Retina (tissue), 1 donor: ENCODE measurements around the gene PTPRZ1.
A peak's percentile ranks its signal among the peaks of the same experiment; 100 is the strongest.

Experiments used
- DNase-seq: peaks from one replicate; pipeline ENCODE4 v3.0.0-alpha.2; 2016

Gene PTPRZ1

DNA sequence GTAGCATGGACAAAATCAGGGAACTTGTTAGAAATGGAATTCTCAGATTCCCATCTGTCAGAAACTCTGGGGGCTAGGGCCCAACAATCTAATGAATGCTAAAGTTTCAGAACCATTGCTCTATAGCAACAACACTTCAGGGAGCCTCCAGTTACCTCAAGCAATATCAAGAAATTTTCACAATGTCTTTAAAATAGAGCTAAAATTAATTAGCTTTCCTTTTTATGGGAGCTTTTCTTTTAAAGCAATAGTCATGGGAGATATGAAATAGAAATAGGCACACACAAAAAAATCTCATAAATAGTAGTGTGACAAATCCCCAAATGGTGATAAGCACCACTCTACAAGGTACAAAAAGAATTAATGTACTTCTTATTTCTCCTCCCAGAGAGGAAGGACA, 190.2 kb downstream of the PTPRZ1 start:
- no peak for DNase-seq

DNA sequence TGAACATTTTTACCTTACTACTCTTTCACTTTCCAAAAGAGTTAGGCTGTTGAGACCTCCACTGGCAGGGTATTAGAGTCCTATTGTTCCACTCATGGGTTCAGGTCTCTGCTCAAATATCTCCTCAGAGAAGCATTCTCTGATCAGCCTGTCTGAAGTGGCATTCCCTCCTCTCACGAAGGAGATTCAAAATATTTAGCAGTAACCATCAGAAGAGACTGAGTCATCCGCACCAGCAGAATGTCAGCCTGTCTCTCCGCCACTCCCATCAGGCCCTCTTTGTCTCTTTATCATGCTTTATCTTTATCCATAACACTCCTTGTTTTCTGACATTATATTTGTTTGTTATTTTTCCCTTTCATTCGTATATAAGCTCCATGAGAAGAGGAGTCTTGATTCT, 192.0 kb downstream of the PTPRZ1 start:
- DNase-seq = no peak

DNA sequence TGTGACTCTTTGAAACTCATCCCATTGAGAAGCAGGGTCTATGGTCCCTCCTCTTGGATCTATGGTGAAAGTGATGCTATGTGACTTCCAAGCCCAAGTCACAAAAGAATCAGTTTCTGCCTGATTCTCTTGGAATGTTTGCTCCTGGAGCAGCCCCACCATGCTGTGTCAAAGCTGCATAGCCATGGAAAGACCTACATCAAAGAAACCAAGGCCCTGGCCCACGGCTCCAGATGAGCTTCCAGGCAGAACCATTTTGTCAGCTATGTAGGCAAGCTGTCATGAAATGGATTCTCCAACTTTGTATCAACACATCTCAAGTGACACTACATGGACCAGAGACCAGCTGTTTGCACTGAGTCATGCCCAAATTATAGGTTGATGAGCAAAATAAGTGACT, 194.1 kb downstream of the PTPRZ1 start:
- no peak for DNase-seq

DNA sequence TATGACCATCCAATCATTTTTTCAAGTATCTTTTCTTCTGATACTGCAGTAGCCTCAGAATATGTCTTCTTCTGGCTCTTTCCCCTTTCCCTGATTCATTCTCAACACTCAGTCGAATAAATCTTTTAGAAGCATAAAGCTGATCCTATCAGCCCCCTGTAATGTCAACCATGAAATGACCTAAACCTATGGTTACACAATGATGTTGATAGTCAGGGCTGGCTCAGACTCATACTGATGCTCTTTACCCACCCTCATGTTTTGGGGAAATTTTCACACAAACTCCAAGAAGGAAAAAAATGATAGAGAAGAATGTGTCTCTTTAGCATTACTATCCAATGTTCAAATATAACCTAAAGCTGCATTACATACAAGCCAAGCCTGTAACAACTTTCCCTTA, 195.1 kb downstream of the PTPRZ1 start:
- DNase-seq = no peak

- no peak for DNase-seq
Observed at GRCh38 chr7:122068999-122069398, 196.0 kb downstream of the PTPRZ1 start.

DNA sequence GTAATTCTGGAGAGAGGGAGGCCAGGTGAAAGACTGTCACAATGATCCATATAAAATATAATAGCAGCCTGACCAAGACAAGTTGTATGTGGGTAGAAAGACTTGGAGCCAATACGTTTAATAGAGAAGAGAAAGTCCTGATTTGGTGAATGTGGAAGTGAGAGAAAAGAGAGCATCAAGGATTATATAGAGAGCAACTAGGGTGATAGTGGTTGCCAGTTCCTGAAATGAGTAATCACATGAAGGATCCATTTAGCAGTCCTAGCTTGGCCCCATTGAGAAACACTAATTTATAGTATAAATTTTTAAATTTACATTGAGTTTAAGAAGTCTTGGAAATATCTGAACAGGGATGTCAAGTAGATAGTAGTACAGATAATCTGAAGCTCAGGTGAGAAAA, 197.1 kb downstream of the PTPRZ1 start:
- DNase-seq = no peak

GRCh38 chr7:122070834-122071233, 197.9 kb downstream of the PTPRZ1 start:
- DNase-seq = no peak

GRCh38 chr7:122072272-122072671, 199.3 kb downstream of the PTPRZ1 start:
- DNase-seq = no peak

DNA sequence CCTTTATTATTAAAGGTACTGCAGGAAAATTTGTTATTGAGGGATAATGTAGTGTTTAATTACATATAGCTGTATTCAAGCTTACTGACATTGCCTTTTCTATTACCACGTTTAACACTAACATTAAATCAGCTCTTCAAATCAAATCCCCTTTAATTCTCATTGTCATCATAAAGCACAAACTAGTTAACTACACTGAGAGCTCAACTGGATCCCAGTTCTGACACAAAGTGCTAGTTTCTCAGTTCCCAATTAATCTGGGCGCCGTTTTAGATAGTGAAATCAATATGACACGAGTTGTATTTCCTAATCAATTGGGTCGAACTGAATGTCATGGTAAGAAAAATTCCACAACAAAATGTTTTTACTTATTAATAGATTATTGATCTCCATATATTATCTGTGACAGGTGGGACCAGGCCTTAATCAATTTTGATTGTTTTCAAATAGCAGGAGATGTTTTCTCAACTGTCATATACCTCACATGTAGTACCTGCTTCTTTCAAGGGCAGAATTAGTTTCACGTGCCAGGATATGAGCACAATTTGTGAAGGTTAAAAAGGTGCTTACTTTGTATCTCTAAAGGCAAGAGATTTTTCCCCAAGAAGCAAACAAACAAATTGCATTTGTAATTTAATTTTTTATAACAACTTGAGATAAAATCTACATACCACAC, 200.1 kb downstream of the PTPRZ1 start:
- DNase-seq = no peak

GRCh38 chr7:122073635-122074034, 200.7 kb downstream of the PTPRZ1 start:
- DNase-seq = no peak

GRCh38 chr7:122082160-122082559, 209.2 kb downstream of the PTPRZ1 start:
- DNase-seq = no peak

DNA sequence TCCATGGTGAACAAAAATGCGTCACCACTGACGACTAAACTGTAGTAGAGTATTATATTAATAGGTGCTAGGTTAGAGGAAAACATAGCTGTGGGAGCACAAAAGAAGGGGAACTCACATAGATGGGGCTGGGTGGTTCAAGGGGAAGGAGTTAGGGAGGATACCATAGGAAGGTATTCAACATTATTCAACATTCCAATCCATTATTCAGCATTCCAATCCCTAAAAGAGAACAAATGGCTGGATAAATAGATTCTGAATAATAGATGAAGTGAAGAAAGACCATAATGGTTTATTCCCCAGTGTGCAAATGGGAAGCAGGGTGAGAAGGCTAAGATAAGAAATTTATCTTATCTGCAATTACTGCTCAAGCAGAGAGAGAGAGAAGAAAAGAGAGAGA, 209.7 kb downstream of the PTPRZ1 start:
- DNase-seq = no peak

GRCh38 chr7:122092964-122093797, 220.2 kb downstream of the PTPRZ1 start:
- DNase-seq = peak; percentile 65

- no peak for DNase-seq
Observed at GRCh38 chr7:122094549-122094948, 221.6 kb downstream of the PTPRZ1 start.

DNA sequence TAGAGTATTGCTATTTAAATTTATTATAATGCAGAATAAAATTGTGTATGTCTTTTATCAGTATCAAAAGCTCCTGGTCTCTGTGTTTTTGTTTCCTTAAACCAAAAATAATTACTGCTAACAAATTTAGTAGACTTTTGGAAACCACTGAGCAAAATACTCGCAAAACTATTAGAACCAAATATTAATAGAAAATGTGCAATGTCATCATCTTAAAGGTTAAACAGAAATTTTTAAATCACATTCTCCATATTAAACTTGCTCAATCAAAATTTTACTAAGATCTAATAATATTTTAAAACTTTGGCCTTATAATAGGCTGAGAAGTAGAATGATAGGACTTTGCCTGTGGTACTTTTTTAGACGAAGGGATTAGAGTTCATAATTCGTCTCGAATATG, 222.7 kb downstream of the PTPRZ1 start:
- no peak for DNase-seq

DNA sequence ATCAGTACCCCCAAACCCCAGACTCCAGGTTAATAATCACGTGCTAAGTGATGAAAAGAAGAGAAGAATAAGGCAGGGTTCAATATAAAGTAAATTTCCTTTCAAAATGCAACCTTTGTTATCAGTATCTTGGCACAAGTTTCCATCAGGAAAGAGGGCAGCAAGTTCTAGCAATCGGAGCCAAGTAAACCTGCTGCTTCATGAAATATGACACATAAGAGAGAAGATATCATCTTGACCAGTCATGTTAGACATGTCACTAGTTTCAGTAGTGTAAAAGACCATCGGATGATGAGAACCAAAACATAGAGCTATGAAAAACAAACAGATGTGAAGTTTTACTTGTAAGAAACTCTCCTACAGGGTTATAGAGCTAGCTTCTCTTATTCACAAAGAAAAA, 227.1 kb downstream of the PTPRZ1 start:
- DNase-seq = no peak

GRCh38 chr7:122103064-122103463, 230.1 kb downstream of the PTPRZ1 start:
- DNase-seq = no peak
